Stimulated activated naive B cell treated with anti-CD40 and anti-IgM and Interleukin-4, amounts not matched to agents 10 μg/mL and 1 μg/mL and 100 μg/mL, for 72 hours (primary cell): ENCODE data around the gene SEMA3E.

Experiments used
- ATAC-seq, 2 donors: fragments of 150-1000 bp; cut with Tn5 transposase; replicated peaks; 2 replicates each; pipeline ENCODE4 v1.10.0; 2021; ENCODE audit warnings: moderate library complexity in 1 of 2
- DNase-seq: peaks from one replicate; pipeline ENCODE4 v3.0.0; 2021
- H3K27ac Mint-ChIP-seq: one replicate; pipeline ENCODE4 v1.8.0; 2022; ENCODE audit warnings: mild to moderate bottlenecking, mixed read lengths
- H3K27me3 Mint-ChIP-seq, 2 donors: one replicate each; pipeline ENCODE4 v1.8.0; 2022; ENCODE audit warnings: mixed read lengths in 2 of 2
- H3K36me3 Mint-ChIP-seq, 2 donors: one replicate each; pipeline ENCODE4 v1.8.0; 2022; ENCODE audit warnings: mixed read lengths in 2 of 2, mild to moderate bottlenecking in 1 of 2
- H3K4me1 Mint-ChIP-seq, 2 donors: one replicate each; pipeline ENCODE4 v1.8.0; 2022; ENCODE audit warnings: mixed read lengths in 2 of 2, mild to moderate bottlenecking in 1 of 2
- H3K4me3 Mint-ChIP-seq, 2 donors: one replicate each; pipeline ENCODE4 v1.8.0; 2022; ENCODE audit warnings: mild to moderate bottlenecking in 2 of 2, mixed read lengths in 2 of 2, moderate library complexity in 1 of 2
- H3K9me3 Mint-ChIP-seq, 2 donors: one replicate each; pipeline ENCODE4 v1.8.0; 2022; ENCODE audit warnings: mixed read lengths in 2 of 2, mild to moderate bottlenecking in 1 of 2

SEMA3E gene

GRCh38 chr7:83321011-83321410, 327.9 kb downstream of the SEMA3E start:
- Mint-ChIP-seq H3K4me1 (no peaks in the 10 kb centered on the region), H3K9me3 (no peaks in the 10 kb centered on the region), H3K36me3 (no peaks in the 10 kb centered on the region), H3K4me3 (no peak overlapping the region), H3K27me3 (no peaks in the 10 kb centered on the region), H3K27ac (no peak overlapping the region)
- ATAC-seq (no peak), DNase-seq (no peak)

GRCh38 chr7:83313931-83314330, 335.0 kb downstream of the SEMA3E start:
- ATAC-seq, result no peak
- no peaks in the 10 kb centered on the region for H3K4me1 Mint-ChIP-seq
- no peak overlapping the region for H3K4me3 Mint-ChIP-seq
- H3K36me3 Mint-ChIP-seq, result no peaks in the 10 kb centered on the region
- no peaks in the 10 kb centered on the region for H3K9me3 Mint-ChIP-seq
- no peak for DNase-seq
- no peak overlapping the region for H3K27ac Mint-ChIP-seq
- no peaks in the 10 kb centered on the region for H3K27me3 Mint-ChIP-seq
